GM21381 (cell line): Measurements from ENCODE around the gene CD81.
"Not testable (repeated sequence)": the region's sequence is repeated elsewhere in the genome, so short reads cannot be mapped to it uniquely, and the experiment has no call there.

Experiments used
- ATAC-seq: cut with Tn5 transposase; IDR thresholded peaks from one replicate; pipeline ENCODE4 v1.9.1; 2021; ENCODE audit warnings: mild to moderate bottlenecking, moderate library complexity; ENCODE audit not compliant: unreplicated experiment

The CD81 gene

GRCh38 chr11:2355000-2355644 lies 22.0 kb upstream of the CD81 start:
- no peak for ATAC-seq

GRCh38 chr11:2357246-2357645 lies 19.9 kb upstream of the CD81 start:
- no peak for ATAC-seq

GRCh38 chr11:2357651-2358050 lies 19.5 kb upstream of the CD81 start:
- not testable (repeated sequence) for ATAC-seq

- ATAC-seq: no peak
Measured at GRCh38 chr11:2358754-2359442, 18.2 kb upstream of the CD81 start.

GRCh38 chr11:2359557-2359956 lies 17.6 kb upstream of the CD81 start:
- ATAC-seq: no peak

GRCh38 chr11:2360081-2360642 lies 16.9 kb upstream of the CD81 start:
- ATAC-seq: no peak

- ATAC-seq: no peak
Measured at GRCh38 chr11:2361565-2361964, 15.5 kb upstream of the CD81 start.

GRCh38 chr11:2362414-2362813 lies 14.7 kb upstream of the CD81 start:
- ATAC-seq: no peak

GRCh38 chr11:2363130-2363529 lies 14.0 kb upstream of the CD81 start:
- ATAC-seq: no peak

- no peak for ATAC-seq
Measured at GRCh38 chr11:2363577-2364370, 13.3 kb upstream of the CD81 start.

- ATAC-seq: not testable (repeated sequence)
Measured at GRCh38 chr11:2364386-2364785, 12.7 kb upstream of the CD81 start.

GRCh38 chr11:2365571-2366210 lies 11.4 kb upstream of the CD81 start:
- ATAC-seq: no peak

GRCh38 chr11:2366276-2366675 lies 10.8 kb upstream of the CD81 start:
- ATAC-seq: no peak

GRCh38 chr11:2366733-2367132 lies 10.4 kb upstream of the CD81 start:
- ATAC-seq: no peak

- no peak for ATAC-seq
Measured at GRCh38 chr11:2367266-2368160, 9.6 kb upstream of the CD81 start.

GRCh38 chr11:2368178-2368850 lies 8.8 kb upstream of the CD81 start:
- ATAC-seq: no peak

GRCh38 chr11:2368851-2369180 lies 8.3 kb upstream of the CD81 start:
- ATAC-seq: no peak

- ATAC-seq: no peak
Measured at GRCh38 chr11:2369320-2369719, 7.8 kb upstream of the CD81 start.

- ATAC-seq: no peak
Measured at GRCh38 chr11:2369896-2370295, 7.2 kb upstream of the CD81 start.
